Skin of body (tissue), 2 donors: ENCODE measurements around the gene LRMDA. TPM values are rescaled to one million over a fixed set of nuclear protein-coding genes. Genes with fewer than 3 reads are reported as not detected.

ENCODE experiments used
- DNase-seq: peaks from one replicate; lab custom pipeline; 2025; lab: John Stamatoyannopoulos, UW
- total RNA-seq: library from RNA; depleted of rRNA; stranded (reverse); fragments of >200 nt; gene quantifications from one replicate; pipeline ENCODE4 v1.2.3, GENCODE V29; 2014

The LRMDA gene
- total RNA-seq, 1 donor from 2014 or later, result 12.7 TPM

DNA sequence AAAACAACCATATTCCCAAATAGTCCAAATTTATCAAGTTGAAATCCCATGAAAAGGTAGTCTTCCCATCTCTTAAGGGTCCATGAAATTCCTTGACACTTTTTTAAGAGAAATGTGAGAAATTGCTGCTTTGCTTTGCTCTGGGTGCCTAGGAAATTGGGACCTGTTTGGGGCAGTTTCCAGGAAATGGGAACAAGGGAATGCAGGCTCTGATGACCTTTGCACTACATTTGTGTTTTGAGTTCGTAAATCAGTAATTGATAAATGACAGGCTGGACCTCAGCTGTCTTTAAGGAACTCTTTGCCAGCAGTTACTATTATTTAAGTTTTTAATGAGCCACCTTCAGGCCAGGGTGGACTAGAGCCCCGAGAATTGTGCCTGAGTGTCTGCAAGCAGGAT, 203.5 kb downstream of the LRMDA start:
- DNase-seq, result no peak

DNA sequence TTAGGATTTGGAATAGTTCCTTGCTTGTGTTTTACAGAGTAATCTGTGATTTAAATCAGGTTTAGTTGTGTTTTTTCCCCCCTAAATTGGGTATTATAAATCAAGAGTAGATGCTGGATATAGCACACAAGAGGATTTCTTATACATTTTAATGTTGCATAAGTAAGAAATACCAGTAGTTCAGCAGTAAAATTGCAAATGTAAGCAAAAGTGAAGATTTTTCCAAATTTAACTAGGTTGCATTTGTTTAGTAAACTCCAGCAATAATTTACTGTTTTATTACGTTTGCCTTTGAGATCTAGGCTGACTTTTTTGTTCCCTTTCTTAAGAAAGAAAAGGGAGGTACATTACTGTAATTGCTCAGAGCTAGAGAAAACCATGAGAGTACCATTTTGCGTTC, 207.3 kb downstream of the LRMDA start:
- no peak for DNase-seq

DNA sequence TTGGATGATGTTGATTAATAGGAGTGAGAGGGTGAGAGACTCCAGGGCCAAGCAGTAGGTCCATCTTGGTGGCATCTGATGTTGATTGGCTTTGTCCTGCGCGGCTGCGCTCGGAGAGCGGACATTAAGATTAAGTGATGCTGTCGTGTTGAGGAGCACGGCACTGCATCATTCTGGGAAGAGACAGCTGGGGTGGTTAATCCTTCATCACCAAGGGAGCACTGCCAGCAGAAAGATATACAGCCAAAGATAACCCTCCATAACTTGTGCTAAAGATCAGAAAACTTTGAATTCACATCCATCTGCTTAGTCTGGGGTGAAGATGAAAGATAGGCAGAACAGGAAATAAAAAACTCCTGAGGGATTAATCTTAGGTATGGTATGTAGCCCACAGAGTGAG, 208.3 kb downstream of the LRMDA start:
- no peak for DNase-seq

DNA sequence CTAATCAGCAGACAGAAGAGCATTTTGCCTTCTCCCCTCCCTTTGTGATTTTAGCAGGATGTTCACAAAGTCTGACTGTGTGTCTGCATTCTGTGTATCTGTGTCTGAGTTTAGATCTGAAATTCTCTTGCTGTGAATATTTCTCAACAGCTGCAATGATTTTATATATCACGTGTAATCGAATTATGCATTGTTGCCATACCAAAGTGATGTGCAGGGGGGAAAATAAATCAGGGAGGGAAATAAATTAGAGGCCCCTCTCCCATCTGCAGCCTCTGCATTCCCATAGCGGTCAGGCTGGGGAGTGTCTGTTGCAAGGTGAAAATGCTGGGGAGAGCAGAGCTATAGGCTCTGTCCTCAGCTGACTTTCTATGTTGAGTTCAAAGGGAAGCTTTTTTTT, 209.0 kb downstream of the LRMDA start:
- no peak for DNase-seq

DNA sequence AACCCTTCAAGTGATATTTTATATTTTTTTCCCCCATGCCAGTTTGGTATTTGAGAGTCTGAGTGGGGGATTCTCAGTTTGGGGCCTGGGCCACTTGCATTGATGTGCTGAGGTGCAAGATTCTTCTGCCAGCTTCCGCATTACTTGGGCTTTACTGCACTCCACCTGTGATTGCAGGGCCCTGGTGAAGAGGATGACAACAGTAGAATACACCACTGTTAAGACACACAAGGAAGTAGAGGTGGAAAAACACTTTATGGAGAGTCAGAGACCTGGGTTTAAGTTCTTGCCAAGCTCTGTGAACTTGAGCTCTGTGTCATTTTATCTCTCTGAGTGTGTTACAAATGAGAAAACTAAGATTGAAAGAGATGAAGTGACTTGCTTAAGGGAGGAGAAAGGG, 209.4 kb downstream of the LRMDA start:
- no peak for DNase-seq

DNA sequence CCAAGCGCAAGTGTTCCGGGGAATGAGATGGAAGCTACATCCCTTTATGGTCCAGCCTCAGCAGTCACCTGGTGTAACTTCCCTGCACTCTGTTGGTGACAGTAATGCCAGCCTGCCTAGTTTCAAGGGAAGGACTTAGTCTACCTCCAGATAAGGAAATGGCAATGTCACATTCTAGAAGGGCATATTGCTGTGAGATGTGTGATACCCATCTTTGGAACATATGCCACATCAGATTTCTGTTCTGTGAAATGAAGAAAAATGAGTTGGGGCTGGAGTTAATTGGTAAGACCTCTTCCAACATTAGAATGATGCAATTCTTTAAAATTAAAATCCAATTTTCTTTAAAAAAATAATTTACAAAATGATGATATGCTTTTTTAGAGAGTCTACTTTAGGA, 212.0 kb downstream of the LRMDA start:
- no peak for DNase-seq

DNA sequence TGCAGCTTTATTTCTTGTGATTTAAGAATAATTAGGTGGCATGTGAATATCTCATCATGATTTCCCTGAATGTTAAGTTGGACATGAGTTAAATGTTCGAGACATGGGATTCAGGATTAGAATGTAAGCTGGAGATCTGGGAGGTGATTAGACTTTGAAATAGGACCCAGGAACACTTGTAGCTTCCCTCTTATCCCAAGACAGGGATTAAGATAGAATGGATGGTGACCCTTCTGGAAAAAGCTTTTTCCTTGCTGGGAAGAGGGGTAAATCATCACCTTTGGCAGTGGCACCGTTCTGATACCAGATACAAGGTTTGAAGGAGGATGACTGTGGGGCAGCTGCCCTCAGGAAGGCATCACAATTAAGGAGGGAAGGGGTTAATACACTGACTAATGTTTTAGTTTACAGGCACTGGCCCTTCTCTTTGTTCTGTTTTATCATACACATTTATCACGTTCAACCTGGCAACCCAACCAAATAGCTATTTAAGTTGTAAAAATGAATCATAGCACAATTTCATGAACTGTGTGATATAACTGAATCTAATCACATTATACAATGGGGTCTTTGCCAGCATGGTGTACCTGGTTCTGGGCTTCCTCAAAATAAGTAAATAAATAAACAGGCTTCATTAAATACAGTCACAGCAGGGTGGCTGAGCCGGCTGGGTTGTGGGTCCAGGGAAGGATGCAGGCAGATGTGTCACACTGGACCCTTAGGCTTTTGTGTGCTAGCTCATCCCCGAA, 212.7 kb downstream of the LRMDA start:
- DNase-seq, result no peak

DNA sequence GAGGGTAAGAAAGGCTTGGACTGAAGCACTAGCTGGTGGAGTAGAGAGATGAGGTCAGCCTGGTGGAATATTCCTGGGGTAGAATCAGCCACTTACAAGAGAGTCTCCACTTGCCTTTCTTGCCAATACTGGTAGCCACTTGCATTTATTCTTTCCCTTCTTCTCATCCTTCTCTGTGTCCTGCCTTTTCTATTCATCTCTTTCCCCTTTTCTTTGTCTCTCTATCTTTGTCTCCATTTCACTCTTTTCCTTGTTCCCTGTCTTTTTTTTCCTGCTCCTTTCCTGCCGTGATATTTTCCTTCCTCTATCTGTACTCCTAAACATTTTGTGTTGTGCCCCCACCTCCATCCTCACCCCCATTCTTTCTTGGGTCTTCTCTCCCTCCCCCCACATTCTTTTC, 214.3 kb downstream of the LRMDA start:
- no peak for DNase-seq

DNA sequence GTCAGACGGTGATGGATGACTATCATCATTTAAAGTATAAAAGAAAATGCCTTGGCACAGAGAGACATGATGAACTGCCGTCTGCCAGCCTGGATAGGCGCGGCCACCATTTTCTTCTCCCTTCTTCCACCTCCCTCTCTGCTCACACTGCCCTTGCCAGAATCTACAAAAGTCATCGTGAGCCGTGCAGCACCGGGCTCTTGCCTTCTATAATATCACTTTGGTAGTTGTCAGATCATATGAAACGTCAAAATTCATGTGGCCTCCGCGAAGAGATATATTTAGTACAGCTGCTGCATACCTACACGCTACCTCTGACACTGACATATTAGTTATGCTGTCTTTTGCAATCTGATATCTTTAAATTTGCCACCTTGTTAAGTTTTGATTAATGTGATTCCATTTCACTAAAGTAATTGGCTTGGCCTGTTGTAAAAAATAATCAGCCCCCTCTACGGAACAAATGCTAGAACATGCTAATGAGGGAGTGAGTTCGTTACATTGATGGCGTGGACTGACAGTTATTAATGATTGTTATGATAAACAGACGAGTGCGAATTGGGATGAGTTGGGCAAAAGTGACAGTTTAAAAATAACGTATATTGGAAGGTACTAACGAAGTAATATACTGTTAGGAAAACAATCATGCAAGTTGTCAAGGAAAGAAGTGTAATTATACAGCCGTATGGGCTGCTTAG, 214.9 kb downstream of the LRMDA start:
- peak; percentile 50 for DNase-seq

DNA sequence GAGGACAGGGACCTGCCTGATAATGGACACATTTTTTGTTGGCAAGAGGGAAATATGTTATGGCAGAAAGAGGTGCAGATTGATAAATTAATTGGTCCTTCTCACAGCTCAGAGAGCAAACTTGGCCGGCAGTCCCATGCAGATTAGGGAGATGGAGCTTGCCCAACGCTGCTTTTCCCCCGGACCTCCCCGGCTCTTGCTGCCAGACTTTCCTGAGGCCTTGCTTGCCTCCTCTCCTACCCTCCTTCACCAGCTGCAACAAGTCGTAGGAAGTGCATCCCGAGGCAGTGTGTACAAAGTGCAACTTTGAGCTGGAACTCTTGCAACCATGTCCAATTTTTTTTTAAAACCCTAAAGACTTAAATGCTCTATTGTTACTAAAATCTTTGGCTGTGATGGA, 215.5 kb downstream of the LRMDA start:
- no peak for DNase-seq

DNA sequence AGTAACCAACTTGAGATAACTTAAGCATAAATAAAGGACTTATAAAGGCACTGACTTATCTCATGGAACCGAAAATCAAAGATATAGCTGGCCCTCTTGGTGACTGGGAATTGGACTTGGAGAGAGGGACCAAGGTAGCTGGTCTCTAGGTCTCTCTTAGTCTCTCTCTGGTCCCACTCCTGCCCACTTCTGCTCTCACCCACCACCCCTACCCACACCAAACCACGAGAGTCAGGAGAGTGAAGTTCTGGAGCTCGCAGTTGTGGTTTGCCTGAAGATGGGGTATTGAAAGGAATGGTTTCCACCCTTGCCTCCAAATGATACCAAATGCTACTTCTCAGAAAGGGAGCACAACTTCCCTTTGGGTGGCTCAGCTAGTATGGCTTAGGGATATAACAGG, 216.3 kb downstream of the LRMDA start:
- no peak for DNase-seq

DNA sequence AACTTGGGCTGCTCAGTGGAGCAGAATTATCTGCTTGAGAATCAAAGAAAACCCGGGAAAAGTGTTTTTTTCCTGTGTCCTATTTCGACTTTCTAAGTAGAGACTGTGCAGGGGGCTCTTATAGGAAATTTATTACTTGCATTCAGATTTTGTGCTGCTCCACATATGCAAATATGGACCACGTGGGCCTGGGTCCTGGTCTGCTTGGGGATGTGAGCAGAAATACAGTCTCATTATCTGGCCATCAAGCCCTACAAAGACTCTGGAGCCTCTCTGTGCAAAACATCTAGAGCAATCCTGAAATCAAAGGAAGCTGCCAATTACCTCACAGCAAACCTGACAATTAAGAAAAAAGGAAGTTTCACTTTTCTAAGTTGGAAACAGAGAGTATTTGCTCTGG, 216.9 kb downstream of the LRMDA start:
- no peak for DNase-seq

DNA sequence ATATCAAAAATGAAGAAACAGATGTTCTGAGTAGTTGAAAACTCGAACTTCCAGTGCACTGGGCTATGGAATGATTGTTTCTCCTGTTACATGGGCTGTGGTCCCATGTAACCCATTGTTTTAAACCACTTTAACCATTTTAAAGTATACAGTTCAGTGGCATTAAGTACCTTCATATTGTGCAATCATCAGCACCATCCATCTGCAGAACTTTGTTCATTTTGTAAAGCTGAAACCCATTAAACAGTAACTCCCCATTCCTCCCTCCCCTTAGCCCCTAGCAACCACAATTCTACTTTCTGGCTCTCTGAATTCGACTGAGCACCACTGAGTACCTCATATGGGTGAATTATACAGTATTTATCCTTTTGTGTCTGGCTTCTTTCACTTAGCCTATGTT, 217.4 kb downstream of the LRMDA start:
- DNase-seq, result no peak

DNA sequence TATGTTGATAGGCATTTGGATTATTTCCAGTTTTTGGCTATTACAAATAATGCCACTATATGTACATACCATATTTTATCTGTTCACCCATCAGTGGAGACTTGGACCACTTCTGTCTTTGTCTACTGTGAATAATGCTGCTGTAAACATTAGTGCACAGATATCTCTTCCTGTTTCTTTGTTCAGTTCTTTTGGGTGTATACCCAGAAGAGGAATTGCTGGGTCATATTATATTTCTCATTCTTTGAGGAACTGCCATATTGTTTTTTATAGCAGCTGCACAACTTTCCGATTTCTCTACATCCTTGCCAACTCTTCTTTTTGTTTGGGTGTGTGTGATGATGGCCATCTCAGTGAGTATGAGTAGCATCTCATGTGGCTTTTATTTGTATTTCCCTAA, 218.0 kb downstream of the LRMDA start:
- DNase-seq, result no peak

DNA sequence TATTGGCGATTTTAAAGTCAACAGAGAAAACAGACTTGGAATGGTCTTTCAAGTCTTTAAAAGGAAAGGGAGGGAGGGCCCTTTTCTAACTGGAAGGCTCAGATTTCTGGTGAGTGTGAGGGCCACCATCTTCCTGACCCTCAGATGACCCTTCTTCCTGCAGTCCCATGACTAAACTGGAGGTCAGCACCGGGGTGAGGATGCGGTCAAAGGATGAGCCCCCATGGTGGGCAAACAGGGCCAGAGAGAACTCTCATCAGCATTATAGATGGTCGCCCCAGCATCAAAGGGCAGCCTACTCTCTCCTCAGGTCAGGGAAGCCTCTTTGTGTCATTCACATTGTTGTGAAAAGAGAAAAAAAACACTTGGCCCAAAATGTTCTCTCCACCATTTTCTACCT, 219.2 kb downstream of the LRMDA start:
- no peak for DNase-seq

DNA sequence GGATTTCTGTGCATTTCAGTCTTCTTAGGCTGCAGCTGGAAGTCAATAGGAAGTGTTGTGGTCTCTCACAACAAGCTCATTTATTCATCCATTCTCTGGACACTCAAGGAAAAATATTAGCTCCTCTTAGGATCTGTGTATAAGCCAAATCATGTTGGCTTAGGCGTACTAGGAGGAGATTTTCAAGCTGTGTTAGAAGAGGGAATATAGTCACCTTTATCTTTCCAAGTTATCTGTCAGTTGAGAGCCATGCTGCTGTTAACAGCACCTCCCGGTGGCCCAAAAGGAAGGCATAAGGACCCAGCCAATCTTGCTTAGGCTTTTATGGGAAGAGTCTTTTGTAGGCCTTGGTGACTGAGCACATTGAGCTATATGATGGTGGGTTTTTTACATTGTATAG, 220.0 kb downstream of the LRMDA start:
- no peak for DNase-seq

DNA sequence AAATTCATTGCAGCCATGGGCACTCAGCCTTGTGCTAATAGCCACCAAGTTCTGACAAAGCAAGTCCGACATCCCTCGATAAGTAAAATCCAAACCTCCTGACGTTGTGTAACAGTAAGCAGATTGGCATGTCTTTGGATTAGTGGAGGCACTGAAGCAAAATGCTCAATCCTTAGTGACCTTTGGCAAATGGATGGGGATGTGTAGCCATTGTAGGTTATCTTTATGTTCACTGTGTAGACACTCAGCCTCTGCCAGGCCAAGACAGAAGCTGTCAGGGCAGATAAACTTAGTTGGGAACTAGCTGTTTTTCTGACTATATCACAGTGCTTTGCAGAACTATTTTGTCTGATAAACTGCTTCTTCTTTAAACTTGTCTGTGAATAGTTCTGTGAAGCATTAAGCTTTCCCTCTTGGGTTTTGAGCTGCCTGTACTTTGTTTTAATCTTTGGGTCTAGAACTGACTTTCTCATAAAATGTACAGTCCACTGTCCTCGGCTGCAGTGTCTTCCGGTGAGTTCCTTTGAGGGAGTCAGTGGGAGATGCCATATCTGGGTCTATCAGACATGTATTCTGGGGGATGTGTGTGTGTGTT, 220.8 kb downstream of the LRMDA start:
- no peak for DNase-seq

DNA sequence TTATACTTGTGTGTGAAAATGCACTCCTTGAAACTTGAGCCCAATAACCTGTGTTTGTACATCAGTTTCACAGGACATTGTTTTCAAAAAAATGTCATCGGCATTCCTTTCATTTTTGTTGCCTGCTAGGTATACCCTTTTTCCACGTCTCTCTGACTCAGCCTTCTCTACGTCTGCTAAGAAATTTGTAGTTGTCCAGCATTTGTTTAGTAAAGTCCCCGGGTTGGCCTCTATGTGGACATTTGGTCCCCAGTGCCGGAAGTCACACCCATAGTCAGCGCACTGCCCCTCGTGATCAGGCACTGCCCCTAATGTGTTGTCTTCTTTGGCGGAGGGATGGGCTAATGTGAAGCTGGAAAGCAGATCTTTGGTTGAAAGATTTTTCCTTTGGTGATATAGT, 222.3 kb downstream of the LRMDA start:
- no peak for DNase-seq

DNA sequence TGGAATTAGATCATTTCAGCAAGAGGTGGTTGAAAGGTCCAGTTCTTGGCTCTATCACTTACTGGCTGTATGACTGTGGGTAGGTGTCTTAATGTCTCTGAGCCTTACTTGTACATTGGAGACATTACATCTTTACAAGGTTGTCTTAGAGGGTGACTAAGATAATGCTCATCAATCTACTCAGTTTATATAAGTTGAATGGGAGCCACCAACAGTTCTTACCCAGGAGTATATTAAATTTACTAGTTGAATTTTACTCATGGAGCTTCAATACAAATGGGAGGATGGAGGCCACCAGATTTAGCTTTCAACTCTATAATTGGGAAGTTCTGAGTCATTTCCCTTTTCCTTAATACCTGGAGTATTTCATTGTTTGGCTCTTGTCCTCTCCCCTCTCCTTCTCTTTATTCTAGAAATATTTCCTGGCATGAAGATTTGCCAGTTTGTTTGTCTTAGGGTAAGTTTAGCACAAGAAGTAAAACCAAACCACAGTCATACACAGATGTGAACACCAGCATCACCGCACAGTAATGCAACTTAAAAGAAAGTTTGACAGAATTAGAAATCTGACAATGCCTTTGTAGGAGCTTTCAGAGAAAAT, 222.8 kb downstream of the LRMDA start:
- peak; percentile 68 for DNase-seq

DNA sequence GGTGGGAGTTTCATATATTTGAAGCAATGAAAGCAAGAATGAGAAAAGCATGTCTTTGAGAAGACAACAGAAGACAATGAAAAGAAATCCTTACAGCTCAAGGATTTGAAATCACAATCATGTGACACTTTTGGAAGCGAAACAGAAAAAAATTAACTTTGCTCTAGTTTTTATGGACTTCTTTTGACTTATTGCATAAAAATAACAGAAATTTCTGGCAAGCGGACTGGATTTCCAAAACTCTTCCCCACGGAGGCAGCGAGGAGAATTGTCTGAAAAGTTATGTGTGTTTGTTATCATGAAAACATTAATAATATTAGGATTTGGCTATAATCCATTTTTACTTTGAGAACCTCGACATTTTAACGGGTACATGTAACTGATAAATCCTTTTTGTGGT, 223.3 kb downstream of the LRMDA start:
- DNase-seq, result peak; percentile 85

DNA sequence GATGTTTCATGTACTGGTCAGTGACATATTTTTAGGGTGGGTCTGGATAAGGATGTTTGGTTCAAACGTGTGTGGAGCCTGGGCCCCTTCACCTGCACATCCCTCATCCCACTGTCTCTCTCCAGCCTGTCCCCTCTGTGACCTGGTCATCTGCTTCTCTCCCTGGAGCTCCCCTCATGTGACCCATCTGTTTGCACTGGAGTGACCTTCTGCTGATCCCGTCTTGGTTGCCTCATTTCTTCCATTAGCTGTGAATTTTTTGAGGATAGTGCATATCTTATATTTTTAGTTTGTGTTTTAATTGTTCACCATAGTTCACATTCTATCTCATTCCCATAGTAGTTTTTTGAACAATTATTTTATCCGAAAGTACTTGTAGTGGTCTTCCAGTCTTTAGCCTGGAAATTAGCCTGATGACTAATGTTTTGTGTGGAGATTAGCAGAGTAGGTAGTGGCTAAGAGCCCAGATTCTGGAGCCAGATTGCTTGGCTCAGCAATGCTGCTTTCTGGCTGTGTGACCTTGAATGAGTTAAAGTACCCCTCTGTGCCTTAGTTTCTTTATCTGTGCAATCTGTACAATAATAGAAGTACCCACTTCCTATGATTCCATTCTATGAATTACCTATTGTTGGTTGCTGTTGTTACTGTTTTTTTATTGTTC, 224.5 kb downstream of the LRMDA start:
- DNase-seq, result no peak

DNA sequence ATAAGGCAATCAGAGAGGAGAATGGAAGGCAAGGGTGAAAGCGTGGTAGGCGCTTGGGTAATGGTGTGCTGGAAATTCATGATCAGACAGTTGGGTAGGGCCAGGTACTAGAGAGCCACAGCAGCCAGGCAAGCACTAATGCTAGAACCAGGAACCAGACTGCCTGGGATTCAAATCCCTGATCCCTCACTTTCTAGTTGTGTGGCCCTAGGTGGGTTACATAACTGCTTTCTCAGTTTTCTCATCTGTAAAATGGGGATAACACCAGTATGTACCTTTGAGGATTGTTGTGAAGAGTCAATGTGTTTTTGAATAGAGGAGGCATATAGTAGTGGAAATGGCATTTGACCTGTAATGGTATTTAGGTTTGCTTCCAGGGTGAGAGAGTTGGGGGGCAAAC, 225.9 kb downstream of the LRMDA start:
- no peak for DNase-seq
